Loucy (cell line): ENCODE data around the gene PPIP5K2.

Experiments
- H2AFZ ChIP-seq: fragments of 200-600 bp; sonication (generic); 2 replicates; pipeline ENCODE4 v1.6.0; 2016; ENCODE audit warnings: antibody characterized with exemption, mild to moderate bottlenecking, low read length, moderate library complexity
- H3F3A ChIP-seq: fragments of 200-600 bp; 2 replicates; pipeline ENCODE4 v1.6.0; 2016; ENCODE audit warnings: antibody characterized with exemption, low read depth, mild to moderate bottlenecking
- H3K27me3 ChIP-seq: fragments of 200-600 bp; sonication (generic); 2 replicates; pipeline ENCODE4 v1.6.1; 2014; ENCODE audit warnings: low read length, mild to moderate bottlenecking; ENCODE audit not compliant: insufficient read depth, poor library complexity, severe bottlenecking
- H3K36me3 ChIP-seq: fragments of 200-600 bp; sonication (generic); 2 replicates; pipeline ENCODE4 v1.6.1; 2016; ENCODE audit warnings: low read length; ENCODE audit not compliant: insufficient read depth
- H3K4me1 ChIP-seq: fragments of 200-600 bp; sonication (generic); 2 replicates; pipeline ENCODE4 v1.5.1; 2014; ENCODE audit warnings: low read length, mild to moderate bottlenecking; ENCODE audit not compliant: insufficient read depth, poor library complexity, severe bottlenecking
- H3K4me2 ChIP-seq: fragments of 200-600 bp; sonication (generic); 2 replicates; pipeline ENCODE4 v1.6.0; 2014; ENCODE audit warnings: antibody characterized with exemption, low read length, low read depth, mild to moderate bottlenecking; ENCODE audit not compliant: poor library complexity, severe bottlenecking
- H3K4me3 ChIP-seq: fragments of 200-600 bp; sonication (generic); 2 replicates; pipeline ENCODE4 v1.5.1; 2014; ENCODE audit warnings: low read length, mild to moderate bottlenecking, mixed read lengths; ENCODE audit not compliant: poor library complexity, severe bottlenecking
- H3K79me2 ChIP-seq: fragments of 200-600 bp; sonication (generic); 2 replicates; pipeline ENCODE4 v1.6.1; 2014; ENCODE audit warnings: low read length; ENCODE audit not compliant: insufficient read depth
- H3K9ac ChIP-seq: fragments of 200-600 bp; sonication (generic); 2 replicates; pipeline ENCODE4 v1.6.0; 2014; ENCODE audit warnings: mild to moderate bottlenecking, low read depth, low read length, moderate library complexity; ENCODE audit not compliant: poor library complexity, severe bottlenecking
- H3K9me2 ChIP-seq: fragments of 200-600 bp; sonication (generic); replicated peaks from 2 replicates; pipeline ENCODE4 v1.6.1; 2016; ENCODE audit warnings: low read depth, low read length, mixed read lengths
- H3K9me3 ChIP-seq: fragments of 200-600 bp; sonication (generic); 2 replicates; pipeline ENCODE4 v1.6.1; 2014; ENCODE audit warnings: mild to moderate bottlenecking, antibody characterized with exemption, low read length, low read depth; ENCODE audit not compliant: insufficient read depth
- H4K20me1 ChIP-seq: fragments of 200-600 bp; sonication (generic); 2 replicates; pipeline ENCODE4 v1.6.0; 2014; ENCODE audit warnings: antibody characterized with exemption, low read length, mild to moderate bottlenecking; ENCODE audit not compliant: insufficient read depth, poor library complexity, severe bottlenecking
- CTCF ChIP-seq: fragments of 200-600 bp; sonication (generic); conservative IDR thresholded peaks from 2 replicates; pipeline ENCODE4 v1.5.1; 2014; ENCODE audit warnings: mild to moderate bottlenecking, antibody characterized with exemption, low read length
- EZH2phosphoT487 ChIP-seq: fragments of 200-600 bp; IDR thresholded peaks from 2 replicates; pipeline ENCODE4 v1.6.1; 2018; ENCODE audit warnings: antibody characterized with exemption, mild to moderate bottlenecking, moderate library complexity, borderline replicate concordance

Gene PPIP5K2

GRCh38 chr5:103249068-103249467 lies 129.0 kb downstream of the PPIP5K2 start:
- H3K4me2 ChIP-seq, result no peak overlapping the region
- no peak overlapping the region for H3K9ac ChIP-seq
- no peaks in the 10 kb centered on the region for H3F3A ChIP-seq
- no peaks in the 10 kb centered on the region for H4K20me1 ChIP-seq
- H3K4me3 ChIP-seq, result no peak overlapping the region
- no peaks in the 10 kb centered on the region for H3K36me3 ChIP-seq
- no peak for TF ChIP-seq CTCF
- no peak for TF ChIP-seq EZH2phosphoT487
- H3K9me3 ChIP-seq, result no peaks in the 10 kb centered on the region
- H2AFZ ChIP-seq, result no peak overlapping the region
- H3K79me2 ChIP-seq, result no peaks in the 10 kb centered on the region
- H3K9me2 ChIP-seq, result no peaks in the 10 kb centered on the region
- no peaks in the 10 kb centered on the region for H3K4me1 ChIP-seq
- H3K27me3 ChIP-seq, result no peaks in the 10 kb centered on the region

- TF ChIP-seq EZH2phosphoT487 (no peak), CTCF (no peak)
- Histone ChIP-seq H4K20me1 (no peaks in the 10 kb centered on the region), H3K9me3 (no peaks in the 10 kb centered on the region), H3K27me3 (no peaks in the 10 kb centered on the region), H3F3A (no peaks in the 10 kb centered on the region), H3K79me2 (no peaks in the 10 kb centered on the region), H3K4me3 (no peak overlapping the region), H3K36me3 (no peaks in the 10 kb centered on the region), H3K4me2 (no peak overlapping the region), H3K4me1 (no peaks in the 10 kb centered on the region), H3K9ac (no peak overlapping the region), H2AFZ (no peak overlapping the region), H3K9me2 (no peaks in the 10 kb centered on the region)
Observed at GRCh38 chr5:103254921-103255320, 134.8 kb downstream of the PPIP5K2 start.

GRCh38 chr5:103255691-103256090 lies 135.6 kb downstream of the PPIP5K2 start:
- no peaks in the 10 kb centered on the region for H3F3A ChIP-seq
- H2AFZ ChIP-seq, result no peak overlapping the region

More at GRCh38 chr5:103255691-103256090, 135.6 kb downstream of the PPIP5K2 start:
- TF ChIP-seq EZH2phosphoT487, result no peak
- no peak for TF ChIP-seq CTCF
- Histone ChIP-seq H3K4me1 (no peaks in the 10 kb centered on the region), H3K79me2 (no peaks in the 10 kb centered on the region), H3K27me3 (no peaks in the 10 kb centered on the region), H3K36me3 (no peaks in the 10 kb centered on the region), H3K9me2 (no peaks in the 10 kb centered on the region), H3K9ac (no peak overlapping the region), H3K4me3 (no peak overlapping the region), H4K20me1 (no peaks in the 10 kb centered on the region), H3K9me3 (no peaks in the 10 kb centered on the region), H3K4me2 (no peak overlapping the region)
